ENCODE measurements around the gene PCP2.

PCP2 gene

DNA sequence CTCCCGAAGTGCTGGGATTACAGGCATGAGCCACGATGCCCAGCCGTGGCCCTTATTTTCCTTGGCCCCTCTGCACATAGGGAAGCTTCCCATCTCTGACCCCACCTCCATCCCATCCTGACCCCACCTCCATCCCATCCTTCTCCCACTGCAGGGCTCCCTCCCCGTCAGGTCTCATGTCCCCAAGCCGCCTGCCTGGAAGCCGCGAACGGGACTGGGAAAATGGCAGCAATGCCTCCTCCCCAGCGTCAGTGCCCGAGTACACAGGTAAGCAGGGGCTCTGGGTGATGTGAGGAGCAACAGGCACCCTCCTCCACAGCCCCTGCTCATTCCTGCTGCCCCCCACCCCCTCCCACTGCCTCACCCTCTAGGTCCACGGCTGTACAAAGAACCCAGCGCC, 16.3 kb downstream of the PCP2 start:
- no peak overlapping the region for H3K4me3 ChIP-seq (ENCODE audit: low read length)
- TF ChIP-seq CTCF (IDR thresholded peaks at IDR 0.05; ENCODE audit: insufficient read depth, low read depth, low read length, missing control alignments), result no peak
- DNase-seq (ENCODE audit: low read depth), result no peak

DNA sequence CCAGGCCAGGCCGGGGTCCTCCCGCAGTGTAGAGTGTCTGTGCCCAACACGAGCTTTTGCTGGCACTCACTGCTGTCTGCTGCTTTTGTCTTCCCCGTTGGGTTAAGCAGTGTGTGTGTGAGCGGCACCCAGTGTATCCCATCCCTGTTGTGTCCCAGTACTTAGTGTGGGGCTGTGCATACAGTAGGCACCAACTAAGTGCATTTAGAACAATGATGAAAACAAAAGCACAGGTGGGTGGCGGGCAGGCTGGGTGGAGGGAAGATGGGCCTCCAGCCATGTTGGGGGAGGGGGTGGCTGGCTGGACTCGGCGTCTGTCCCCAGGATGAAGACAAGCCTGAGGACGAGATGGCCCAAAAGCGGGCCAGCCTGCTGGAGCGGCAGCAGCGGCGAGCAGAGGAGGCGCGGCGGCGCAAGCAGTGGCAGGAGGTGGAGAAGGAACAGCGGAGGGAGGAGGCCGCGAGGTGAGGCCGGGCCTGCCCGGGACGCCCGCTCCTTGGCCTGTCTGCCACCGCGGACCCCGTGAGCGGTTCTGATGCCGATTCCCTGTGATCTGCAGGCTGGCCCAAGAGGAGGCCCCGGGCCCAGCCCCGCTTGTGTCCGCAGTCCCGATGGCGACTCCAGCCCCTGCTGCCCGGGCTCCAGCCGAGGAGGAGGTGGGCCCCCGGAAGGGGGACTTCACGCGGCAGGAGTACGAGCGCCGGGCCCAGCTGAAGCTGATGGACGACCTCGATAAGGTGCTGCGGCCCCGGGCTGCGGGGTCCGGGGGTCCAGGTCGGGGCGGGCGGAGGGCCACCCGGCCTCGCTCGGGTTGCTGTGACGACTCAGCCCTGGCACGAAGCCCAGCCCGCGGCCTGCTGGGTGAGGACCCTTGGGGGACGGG, 18.4 kb downstream of the PCP2 start:
- TF ChIP-seq CTCF (IDR thresholded peaks at IDR 0.05; ENCODE audit: insufficient read depth, low read depth, low read length, missing control alignments), result no peak
- no peak overlapping the region for H3K4me3 ChIP-seq (ENCODE audit: low read length)
- no peak for DNase-seq (ENCODE audit: low read depth)

GRCh38 chr19:7612282-7613274, 20.9 kb downstream of the PCP2 start:
- DNase-seq (ENCODE audit: low read depth), result no peak
- no peak for TF ChIP-seq CTCF (IDR thresholded peaks at IDR 0.05; ENCODE audit: insufficient read depth, low read depth, low read length, missing control alignments)
- no peak overlapping the region for H3K4me3 ChIP-seq (ENCODE audit: low read length)

DNA sequence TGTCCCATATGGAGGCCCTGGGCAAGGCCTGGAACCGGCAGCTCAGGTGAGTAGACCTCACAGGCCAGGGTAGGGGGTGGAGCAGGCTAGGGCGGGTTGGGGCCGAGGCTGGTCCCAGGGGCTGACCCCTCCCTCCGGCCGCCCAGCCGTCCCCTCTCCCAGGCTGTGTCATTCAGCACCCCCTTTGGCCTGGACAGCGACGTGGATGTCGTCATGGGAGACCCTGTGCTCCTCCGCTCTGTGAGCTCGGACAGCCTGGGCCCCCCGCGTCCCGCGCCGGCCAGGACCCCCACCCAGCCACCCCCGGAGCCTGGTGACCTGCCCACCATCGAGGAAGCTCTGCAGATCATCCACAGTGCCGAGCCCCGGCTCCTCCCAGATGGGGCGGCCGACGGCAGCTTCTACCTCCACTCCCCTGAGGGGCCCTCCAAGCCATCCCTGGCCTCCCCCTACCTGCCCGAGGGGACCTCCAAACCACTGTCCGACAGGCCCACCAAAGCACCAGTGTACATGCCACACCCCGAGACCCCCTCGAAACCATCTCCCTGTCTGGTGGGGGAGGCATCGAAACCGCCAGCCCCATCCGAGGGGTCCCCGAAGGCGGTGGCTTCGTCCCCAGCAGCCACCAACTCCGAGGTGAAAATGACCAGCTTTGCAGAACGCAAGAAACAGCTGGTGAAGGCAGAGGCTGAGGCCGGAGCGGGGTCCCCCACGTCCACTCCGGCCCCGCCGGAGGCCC, 21.8 kb downstream of the PCP2 start:
- no peak for TF ChIP-seq CTCF (IDR thresholded peaks at IDR 0.05; ENCODE audit: insufficient read depth, low read depth, low read length, missing control alignments)
- no peak for DNase-seq (ENCODE audit: low read depth)
- no peak overlapping the region for H3K4me3 ChIP-seq (ENCODE audit: low read length)

DNA sequence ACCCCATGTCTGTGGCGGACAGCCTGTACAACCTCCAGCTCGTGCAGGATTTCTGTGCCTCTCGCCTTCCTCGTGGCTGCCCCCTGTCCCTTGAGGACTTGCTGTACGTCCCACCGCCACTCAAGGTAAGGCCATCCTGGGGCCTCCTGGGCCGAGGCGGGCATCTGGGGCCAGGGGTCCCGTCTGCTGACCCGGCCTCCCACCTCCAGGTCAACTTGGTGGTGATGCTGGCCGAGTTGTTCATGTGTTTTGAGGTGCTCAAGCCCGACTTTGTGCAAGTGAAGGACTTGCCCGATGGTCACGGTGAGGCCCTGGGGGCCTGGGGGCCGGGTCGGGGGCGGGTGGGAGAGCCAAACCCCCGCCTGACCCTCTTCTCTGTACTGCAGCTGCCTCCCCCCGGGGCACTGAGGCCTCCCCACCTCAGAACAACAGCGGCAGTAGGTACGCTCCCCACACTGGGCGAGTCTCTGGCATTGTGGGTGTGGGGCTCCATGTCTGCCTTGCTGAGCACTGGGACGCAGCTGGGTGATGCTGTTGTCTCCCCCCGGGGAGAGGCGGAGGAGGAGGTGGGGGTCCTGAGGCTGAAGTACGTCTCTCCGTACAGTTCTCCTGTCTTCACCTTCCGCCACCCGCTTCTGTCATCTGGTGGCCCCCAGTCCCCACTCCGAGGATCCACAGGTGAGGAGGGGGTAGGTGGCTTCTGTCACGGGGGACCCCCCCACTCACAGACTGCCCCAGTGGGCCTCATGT, 22.9 kb downstream of the PCP2 start:
- TF ChIP-seq CTCF (IDR thresholded peaks at IDR 0.05; ENCODE audit: insufficient read depth, low read depth, low read length, missing control alignments), result no peak
- DNase-seq (ENCODE audit: low read depth), result no peak
- no peak overlapping the region for H3K4me3 ChIP-seq (ENCODE audit: low read length)

Measured in epithelial cell of esophagus (primary cell).